SKM-1 treated with dmso at 0.1 percent for 144 hours (cell line): ENCODE measurements around the gene RPS29.
"Not testable (repeated sequence)": the region's sequence is repeated elsewhere in the genome, so short reads cannot be mapped to it uniquely, and the experiment has no call there.

ENCODE experiments used
- DNase-seq: peaks from one replicate; lab custom pipeline; 2025; ENCODE audit not compliant: unreplicated experiment; lab: John Stamatoyannopoulos, UW

RPS29 gene

GRCh38 chr14:49598485-49599300 is 12.5 kb upstream of the RPS29 start, which contains the start of gene LRR1:
TSS of gene LRR1 (plus strand) at chr14:49598940. CDS start at chr14:49599021, 81 bp downstream.
- DNase-seq = peak; percentile 53

DNA sequence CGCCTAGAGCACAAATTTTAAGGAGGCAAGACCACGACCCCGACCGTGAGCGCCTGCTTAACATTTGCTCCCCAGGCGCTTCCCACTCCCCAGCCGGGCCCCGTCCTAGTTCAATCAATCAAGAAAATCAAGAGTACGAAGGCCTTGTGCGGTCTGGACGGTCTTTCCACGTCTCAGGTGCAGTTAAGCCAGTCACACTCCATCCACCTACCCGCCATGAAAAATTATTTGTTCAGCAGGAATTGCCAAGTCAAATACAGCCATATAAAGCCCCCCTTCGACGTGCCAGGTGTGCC is 12.0 kb upstream of the RPS29 start:
- no peak for DNase-seq

- no peak for DNase-seq
These were observed 8.3 kb upstream of the RPS29 start for GRCh38 chr14:49594347-49595091.

DNA sequence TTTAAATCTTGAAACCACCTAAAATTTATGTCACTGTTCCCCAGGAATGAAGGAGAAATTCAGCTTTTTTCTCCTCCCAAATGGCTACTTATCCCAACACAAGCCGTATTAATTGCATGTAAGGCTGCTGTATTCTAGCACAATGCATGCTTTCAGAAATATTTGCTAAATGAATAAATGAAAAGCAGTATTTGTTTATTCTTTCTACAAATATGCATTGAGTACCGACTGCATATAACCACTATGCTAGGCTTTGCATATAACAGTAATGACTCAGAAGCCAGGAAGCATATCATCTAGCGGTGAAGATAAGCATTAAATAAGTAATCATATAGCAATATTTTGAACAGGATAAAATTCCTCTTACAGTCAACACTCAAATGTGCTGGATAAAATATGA is 6.8 kb upstream of the RPS29 start:
- no peak for DNase-seq

GRCh38 chr14:49589387-49589786 is 3.2 kb upstream of the RPS29 start:
- no peak for DNase-seq

DNA sequence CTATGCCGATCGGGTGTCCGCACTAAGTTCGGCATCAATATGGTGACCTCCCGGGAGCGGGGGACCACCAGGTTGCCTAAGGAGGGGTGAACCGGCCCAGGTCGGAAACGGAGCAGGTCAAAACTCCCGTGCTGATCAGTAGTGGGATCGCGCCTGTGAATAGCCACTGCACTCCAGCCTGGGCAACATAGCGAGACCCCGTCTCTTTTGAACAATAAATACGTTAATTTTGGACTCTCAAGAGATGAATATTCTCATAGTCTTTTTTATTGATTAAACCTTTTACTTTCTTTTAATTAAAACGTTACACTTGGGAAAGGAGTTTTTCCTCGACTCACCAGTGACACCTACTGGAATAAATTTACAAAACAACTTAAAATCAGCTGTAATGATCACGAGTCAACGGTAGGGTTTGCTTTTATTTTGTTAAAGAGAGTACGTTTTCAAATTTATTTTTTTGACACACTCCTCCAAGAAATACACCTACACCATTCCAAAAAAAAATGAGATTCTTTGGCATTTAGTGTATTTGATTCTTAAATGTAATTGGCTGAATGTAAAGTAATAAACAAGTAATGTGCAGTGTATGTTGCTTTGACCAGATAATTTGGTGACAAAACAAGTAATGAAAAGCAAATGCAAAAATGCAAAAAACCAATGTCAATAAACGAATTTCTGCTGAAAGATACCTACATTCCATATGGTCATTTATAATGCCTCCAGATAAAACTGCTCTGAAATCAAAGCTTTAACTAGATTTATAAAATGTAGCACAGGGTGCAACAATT is 687 bp upstream of the RPS29 start:
- DNase-seq = no peak

- DNase-seq = not testable (repeated sequence)
These were observed 1.1 kb downstream of the RPS29 start for GRCh38 chr14:49584981-49585640.

GRCh38 chr14:49584058-49584457 is 2.1 kb downstream of the RPS29 start:
- no peak for DNase-seq

- DNase-seq = no peak
These were observed 2.6 kb downstream of the RPS29 start for GRCh38 chr14:49583629-49584028.

DNA sequence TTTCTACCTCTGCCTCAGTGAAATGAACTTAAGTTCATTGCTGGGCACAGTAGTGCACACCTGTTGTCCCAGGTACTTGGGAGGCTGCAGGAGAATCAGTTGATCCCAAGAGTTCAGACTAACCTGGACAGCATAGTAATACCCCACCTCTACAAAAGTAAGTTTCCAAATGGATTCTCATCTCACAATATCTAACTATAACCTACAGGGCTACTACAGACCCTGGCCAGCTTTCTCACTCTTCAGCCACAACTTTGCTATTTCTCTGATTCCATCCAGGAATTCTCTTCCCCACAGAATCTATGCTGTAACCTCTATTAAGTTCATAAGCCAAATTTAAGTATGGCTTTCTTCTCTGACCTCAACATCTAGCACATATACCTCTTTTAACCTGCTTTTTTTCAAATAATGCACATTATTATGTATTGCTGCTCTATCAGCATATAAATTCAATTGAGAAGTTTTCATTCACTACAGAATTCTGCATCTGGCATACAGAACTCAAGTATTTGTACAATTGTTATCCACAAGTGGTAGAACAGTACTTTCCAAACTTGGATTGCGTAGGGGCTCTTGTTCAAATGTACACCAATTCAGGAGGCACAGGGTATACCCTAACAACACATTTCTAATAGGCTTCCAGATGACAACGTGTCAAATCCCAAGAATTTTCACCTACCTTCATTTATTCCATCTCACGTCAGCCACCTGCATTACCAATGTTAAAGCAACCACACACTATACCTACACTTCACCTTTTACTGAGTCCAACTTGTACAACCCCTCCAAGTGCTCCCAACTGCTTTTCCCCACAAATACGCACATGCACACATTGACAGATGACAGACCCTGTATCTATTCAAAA is 3.8 kb downstream of the RPS29 start:
- DNase-seq = no peak

DNA sequence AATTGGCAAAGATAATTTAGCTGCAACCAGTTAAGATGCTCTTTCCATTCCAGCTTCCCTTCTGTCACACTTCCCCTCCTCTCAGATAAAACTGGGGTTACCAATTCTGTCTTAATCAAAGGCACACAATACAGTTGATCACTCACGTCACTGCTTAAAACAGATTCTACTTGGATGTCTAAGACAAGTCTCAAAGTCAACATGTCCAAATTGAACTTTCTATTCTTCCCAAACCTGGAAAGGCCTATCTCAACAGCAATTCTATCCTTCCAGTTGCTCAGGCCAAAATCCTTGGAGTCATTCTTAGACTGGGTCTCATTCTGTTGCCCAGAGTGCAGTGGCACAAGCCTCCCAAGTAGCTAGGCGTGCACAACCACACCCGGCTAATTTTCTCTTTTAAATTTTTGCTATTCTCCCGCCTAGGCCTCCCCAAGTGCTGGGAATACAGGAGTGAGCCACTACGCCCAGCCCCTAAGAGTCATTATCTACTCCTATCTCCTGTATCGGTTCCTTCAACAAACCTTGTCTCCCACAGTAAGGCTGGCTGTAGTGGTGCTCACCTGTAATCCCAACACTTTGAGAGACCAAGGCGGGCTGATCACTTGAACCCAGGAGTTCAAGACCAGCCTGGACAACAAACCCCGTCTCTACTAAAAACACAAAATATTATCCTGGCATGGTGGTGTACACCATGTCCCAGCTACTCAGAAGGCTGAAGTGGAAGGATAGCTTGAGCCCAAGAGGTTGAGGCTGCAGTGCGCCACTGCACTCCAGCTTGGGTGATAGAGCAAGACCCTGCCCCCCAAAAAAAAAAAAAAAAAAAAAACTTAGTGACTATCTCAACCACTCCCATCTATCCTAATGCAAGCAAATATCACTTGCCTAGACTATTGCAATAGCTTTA is 4.7 kb downstream of the RPS29 start:
- no peak for DNase-seq

DNA sequence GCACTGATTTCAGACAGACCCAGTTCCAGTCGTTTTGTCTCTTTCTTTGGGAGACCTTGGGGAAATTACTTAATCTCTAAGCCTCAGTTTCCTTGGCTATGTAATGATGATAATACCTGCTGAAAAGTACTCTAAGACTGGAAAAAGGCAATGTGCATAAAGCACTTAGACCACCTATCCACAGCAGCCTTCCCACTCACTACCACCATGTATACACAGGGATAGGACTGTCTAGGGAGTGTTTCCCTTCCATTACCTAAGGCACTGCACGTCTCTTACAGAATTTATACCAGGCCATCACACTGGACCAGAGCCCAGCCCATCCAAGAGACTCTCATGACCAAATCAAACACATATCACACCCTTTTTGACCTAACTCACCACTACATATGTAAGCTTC is 6.3 kb downstream of the RPS29 start:
- no peak for DNase-seq

- DNase-seq = no peak
These were observed 8.0 kb downstream of the RPS29 start for GRCh38 chr14:49578141-49578540.

GRCh38 chr14:49574038-49574437 is 12.1 kb downstream of the RPS29 start:
- no peak for DNase-seq

DNA sequence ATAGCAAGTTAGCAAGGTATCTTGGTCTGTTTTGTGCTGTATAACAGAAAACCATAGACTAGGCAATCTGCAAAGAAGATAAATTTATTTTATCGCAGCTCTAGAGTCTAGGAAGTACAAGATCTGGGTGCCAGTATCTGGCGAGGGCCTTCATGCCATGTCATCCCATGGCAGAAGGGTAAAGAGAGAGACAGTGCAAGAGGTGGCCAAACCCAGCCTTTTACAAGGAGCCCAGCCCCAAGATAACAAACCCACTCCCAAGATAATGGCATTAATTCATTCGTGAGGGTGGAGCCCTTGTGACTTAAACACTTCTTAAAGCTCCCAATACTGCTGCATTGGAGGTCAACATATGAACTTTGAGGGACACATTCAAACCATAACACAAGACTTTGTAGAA is 16.9 kb downstream of the RPS29 start:
- no peak for DNase-seq

GRCh38 chr14:49566714-49567113 is 19.5 kb downstream of the RPS29 start:
- DNase-seq = no peak

- DNase-seq = no peak
These were observed 26.0 kb downstream of the RPS29 start for GRCh38 chr14:49559979-49560768.

- no peak for DNase-seq
These were observed 32.3 kb downstream of the RPS29 start for GRCh38 chr14:49553892-49554291.
